Dermis microvascular lymphatic vessel endothelial cell (primary cell): ENCODE data around the gene SIPA1. TPM values are rescaled to one million over a fixed set of nuclear protein-coding genes. Genes with fewer than 3 reads are reported as not detected.
"Not testable (repeated sequence)": the region's sequence is repeated elsewhere in the genome, so short reads cannot be mapped to it uniquely, and the experiment has no call there.

ENCODE experiments used
- DNase-seq, 2 donors: peaks; one replicate each; pipeline versions ENCODE4 v3.0.0 to v3.0.0-alpha.2; 2010; ENCODE audit warnings: low read depth in 2 of 2
- total RNA-seq: library from RNA; depleted of rRNA; stranded (reverse); fragments of >200 nt; gene quantifications from 2 replicates; pipeline ENCODE4 v1.2.1, GENCODE V29; 2014

Gene SIPA1
- total RNA-seq, 1 donor from 2014 or later: 54.0 TPM

DNA sequence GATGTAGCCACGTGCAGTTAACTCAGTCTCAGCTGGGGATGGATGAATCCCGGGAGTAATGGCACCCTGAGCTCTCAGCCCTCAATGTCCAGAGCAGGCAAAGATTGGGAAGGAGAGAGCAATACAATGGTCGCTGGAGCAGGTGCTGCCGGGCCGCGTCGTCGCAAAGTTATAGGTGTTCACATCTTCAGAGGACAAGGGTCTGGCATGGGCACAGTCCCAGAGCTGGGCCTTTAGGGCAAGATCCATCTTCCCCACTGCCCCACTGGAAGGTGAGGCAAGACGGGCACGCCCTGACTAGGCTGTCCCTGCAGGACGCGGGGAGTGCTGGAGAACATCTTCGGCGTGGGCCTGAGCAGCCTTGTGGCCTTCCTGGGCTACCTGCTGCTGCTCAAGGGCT is 14.7 kb upstream of the SIPA1 start:
- no peak for DNase-seq

DNA sequence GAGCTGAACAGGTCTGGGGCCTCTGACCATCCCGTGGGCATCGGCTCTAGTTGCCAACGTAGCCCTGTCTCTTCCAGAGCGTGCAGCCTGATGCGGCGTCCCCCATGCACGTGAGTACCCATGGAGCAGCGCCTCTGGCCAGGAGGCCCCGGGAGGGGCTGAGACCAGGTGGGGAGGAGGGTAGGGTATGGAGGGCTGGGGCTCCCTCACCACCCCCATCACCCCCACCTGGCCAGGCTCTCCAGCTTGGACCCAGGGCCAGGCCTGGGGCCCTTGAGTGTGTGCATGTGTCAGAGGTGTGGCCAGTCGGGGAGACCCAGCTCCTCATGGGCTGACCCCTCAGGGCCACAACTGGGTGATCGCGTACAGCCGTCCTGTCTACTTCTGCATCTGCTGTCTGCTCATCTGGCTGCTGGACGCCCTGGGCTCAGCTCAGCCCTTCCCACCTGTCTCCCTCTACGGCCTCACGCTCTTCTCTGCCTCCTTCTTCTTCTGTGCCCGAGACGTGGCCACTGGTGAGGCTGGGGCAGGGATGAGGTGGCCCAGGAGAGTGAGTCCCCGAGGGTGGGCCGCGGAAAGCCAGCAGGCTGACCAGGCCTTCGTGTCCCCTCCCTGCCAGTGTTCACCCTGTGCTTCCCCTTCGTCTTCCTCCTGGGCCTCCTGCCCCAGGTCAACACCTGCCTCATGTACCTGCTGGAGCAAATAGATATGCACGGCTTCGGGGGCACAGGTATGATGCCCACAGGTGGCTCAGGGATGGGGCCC is 13.9 kb upstream of the SIPA1 start:
- no peak for DNase-seq

- no peak for DNase-seq
Observed at GRCh38 chr11:65624931-65625627, 12.8 kb upstream of the SIPA1 start.

DNA sequence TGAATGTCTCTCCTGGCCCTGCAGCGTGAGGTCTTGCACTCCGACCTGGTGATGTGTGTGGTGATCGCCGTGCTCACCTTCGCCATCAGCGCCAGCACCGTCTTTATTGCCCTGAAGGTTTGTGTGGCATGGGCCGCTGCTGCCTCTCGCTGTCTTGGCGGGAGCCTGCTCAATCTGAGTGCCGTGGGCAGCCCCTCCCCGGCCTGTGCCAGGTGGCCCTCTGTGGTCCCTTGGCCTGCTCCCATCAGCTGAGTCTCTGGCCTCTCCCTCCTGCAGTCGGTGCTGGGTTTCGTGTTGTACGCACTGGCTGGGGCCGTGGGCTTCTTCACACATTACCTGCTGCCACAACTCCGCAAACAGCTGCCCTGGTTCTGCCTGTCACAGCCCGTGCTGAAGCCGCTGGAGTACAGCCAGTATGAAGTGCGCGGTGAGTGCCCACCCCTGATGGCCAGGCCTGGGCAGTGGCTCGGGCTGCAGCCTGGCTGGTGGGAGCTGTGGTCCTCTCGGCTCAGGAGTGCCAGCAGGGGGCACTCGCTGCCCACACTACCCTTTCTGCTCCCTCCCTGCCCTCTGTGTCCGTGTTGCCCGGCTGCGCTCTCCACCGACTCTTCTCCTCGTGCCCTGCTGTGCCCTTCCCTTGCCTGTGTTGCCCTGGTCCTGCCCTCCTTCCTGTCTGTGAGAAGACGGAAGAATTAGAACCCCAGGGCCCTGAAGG is 12.1 kb upstream of the SIPA1 start:
- DNase-seq: peak; percentile 50 to 77

DNA sequence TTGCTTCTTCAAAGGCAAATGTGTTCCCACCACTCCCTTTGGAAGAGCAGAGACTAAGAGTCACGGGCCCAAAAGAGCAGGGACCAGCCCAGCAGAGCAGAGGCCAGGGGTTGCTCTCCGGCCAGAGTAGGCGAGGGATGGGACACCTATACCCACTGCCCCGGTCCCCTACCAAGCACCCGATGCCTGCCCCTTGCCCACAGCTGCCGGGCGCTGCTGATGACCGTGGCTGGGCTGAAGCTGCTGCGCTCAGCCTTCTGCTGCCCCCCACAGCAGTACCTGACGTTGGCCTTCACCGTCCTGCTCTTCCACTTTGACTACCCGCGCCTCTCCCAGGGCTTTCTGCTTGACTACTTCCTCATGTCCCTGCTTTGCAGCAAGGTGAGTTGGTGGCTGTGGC is 10.7 kb upstream of the SIPA1 start:
- DNase-seq: no peak

DNA sequence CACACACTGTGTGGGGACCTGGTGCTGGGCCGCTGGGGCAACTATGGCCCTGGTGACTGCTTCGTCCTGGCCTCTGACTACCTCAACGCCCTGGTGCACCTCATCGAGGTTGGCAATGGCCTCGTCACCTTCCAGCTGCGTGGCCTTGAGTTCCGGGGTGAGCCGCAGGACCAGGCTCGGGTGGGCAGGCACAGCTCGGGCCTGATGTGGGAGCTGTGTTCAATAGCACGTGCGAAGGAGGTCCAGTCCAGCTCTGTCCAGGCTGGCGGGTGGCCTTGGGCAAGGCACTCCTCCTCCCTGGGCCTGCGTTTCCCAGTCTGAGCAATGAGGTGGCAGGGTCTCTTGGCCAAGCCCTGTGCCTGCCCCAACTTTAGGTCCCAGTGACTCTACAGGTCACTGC is 8.3 kb upstream of the SIPA1 start:
- no peak for DNase-seq

- no peak for DNase-seq
Observed at GRCh38 chr11:65630215-65630614, 7.7 kb upstream of the SIPA1 start.

DNA sequence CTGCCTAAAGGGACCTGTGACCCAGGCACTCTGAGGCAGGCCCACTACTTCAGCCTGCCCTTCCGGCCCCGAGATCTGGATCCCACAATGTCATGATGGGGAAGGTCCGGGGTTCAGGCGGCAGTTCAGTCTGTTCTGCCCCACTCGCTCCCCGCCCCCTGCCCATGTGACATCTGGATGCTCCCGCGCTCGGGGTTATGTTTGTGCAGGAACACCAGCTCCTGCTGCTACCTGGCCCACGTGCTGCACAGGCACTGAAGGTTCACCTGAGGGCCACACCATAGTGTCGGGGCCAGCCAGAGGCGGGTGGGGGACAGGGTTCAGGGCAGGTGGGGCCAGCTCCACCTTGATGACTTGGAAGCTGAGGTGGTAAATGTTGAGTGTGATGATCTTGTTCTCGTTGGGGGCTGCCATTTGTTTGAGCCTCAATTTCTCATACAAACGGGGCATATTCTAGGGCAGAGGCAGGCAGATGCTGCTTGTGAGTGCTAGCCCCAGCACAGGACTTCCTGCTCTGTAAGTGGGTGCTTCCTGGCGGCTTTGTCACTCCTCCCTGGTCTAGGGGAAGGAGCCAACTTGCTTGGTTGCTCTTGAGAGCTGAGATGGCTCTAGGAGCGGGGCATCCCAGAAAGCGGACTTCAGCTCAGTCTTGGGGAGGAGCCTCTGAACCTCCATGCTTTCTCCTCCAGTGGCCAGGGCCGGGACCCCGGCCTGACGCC is 4.4 kb upstream of the SIPA1 start:
- no peak for DNase-seq

DNA sequence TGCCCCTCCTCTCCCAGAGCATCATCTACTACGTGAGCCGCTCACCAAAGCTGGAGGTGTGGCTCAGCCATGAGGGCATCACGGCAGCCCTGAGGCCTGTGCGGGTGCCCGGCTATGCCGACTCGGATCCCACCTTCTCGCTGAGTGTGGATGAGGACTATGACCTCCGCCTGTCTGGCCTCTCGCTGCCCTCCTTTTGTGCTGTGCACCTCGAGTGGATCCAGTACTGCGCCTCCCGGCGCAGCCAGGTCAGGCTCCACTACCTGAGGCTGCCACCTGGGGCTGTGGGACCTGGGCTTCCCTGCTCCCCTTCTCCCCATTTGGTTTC is 3.8 kb upstream of the SIPA1 start:
- no peak for DNase-seq

DNA sequence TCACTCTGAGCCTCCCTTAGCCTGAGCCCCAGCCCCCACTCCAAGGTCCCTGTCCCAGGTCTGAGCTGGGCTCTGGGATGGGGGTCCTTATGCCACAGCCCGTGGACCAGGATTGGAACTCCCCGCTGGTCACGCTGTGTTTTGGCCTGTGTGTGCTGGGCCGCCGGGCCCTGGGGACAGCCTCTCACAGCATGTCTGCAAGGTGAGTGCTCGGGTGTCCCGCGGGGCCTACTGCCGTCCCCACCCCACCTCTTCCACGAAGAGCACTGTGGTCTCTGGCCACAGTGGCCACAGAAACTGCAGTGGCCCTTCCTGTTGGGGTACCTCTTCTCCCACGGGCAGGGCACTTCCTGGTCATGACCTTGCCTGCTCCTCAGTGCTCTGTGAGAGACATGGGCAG is 3.5 kb upstream of the SIPA1 start:
- DNase-seq: no peak

DNA sequence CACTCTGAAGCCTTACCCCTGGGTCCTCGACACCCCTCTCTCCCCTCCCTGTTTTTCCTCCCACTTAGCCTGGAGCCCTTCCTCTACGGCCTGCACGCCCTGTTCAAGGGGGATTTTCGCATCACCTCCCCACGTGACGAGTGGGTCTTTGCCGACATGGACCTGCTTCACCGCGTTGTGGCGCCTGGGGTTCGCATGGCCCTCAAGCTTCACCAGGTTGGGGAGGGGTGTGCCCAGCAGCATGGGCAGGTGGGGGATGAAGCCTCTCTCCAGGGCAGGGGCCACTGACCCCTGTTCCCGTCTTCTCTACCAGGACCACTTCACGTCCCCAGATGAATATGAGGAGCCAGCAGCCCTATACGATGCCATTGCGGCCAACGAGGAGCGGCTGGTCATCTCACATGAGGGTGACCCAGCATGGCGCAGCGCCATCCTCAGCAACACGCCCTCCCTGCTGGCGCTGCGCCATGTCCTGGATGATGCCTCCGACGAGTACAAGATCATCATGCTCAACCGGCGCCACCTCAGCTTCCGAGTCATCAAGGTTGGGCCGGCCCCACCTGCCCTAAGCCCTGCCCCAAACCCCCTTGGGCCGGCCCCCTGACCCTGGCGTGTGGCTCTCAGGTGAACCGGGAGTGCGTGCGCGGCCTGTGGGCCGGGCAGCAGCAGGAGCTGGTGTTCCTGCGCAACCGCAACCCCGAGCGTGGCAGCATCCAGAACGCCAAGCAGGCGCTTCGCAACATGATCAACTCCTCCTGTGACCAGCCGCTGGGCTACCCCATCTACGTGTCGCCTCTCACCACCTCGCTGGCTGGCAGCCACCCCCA is 2.8 kb upstream of the SIPA1 start:
- DNase-seq: no peak

DNA sequence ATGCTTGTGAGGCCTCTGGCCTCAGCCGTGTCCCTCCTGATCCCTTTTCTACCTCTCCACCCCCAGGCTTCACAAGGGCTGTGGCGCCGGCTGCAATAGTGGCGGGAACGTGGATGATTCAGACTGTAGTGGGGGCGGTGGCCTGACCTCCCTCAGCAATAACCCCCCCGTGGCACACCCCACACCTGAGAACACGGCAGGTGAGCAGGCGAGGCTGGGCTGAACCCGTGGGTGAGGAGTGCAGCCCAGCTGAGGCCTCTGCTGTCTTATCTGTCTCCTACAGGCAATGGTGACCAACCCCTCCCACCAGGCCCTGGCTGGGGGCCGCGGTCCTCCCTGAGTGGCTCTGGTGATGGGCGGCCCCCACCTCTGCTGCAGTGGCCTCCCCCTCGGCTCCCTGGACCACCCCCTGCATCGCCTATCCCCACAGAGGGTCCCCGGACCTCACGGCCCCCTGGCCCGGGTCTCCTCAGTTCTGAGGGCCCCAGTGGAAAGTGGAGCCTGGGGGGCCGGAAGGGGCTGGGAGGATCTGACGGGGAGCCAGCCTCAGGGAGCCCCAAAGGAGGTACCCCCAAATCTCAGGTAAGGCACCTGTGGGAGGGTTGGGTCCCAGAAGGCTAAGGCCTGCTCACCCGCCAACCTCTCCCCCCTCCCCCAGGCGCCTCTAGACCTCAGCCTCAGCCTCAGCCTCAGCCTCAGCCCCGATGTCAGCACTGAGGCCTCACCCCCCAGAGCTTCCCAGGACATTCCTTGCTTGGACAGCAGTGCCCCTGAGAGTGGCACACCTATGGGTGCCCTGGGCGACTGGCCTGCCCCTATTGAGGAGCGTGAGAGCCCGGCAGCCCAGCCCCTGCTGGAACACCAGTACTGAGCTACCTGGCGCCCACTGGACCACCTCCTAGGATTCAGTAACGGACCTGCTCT is 1.5 kb upstream of the SIPA1 start:
- DNase-seq: no peak

- no peak for DNase-seq
Observed at GRCh38 chr11:65637032-65637557, 806 bp upstream of the SIPA1 start.

DNA sequence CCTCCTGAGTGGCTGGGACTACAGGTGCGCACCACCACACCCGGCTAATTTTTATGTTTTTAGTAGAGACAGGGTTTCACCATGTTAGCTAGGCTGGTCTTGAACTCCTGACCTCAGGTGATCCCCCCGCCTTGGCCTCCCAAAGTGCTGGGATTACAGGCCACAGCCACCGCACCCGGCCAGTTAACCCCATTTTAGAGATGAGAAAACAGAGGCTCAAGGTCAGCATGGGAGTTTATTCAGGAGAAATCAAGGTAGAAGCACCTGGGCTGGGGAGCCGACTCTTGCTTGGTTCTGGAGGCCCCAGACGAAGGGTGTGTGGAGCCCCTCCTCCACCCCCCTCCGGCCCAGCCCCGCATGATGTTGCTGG is 1.3 kb downstream of the SIPA1 start:
- DNase-seq: not testable (repeated sequence)

DNA sequence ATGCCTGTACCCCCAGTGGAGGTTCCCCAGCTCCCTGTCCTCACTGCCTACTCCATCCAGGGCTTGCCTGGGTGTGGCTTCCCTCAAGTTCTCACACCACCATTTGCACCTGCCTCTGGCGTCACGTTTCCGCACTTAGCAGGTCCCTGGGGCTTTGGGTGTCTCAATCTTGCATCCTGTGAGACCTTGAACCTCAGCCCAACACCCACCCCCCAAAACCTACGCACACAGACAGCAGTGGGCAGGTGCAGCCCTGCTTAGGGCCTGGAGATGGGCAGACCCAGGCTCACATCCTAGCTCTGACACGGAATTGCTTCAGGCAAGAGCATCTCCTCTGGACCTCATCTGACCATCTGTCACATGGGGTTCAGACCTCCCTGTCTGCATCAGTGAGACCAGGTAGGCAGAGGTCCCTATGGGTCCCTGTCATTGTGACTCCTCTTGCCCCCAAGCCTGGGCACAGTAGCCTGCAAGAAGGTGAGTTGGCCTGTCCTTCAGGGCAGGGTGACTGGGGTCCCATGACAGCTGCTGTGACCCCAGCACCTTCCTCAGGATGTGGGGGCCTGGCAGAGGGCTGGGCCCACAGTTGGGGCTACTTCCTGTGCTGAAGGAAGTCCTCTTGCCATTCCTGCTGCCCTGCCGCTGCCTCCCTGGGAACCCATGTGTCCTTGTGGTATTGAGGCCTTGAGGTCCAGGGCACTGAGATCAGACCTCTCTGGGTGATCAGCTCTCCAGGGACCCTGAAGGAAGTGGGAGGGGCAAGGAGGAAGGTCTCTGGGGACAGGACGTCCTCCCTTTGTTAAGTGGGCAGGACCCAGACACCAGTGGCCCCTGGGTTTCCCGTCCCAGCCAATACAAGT is 2.0 kb downstream of the SIPA1 start:
- peak in 1 of 2 donors; percentile 39 for DNase-seq

DNA sequence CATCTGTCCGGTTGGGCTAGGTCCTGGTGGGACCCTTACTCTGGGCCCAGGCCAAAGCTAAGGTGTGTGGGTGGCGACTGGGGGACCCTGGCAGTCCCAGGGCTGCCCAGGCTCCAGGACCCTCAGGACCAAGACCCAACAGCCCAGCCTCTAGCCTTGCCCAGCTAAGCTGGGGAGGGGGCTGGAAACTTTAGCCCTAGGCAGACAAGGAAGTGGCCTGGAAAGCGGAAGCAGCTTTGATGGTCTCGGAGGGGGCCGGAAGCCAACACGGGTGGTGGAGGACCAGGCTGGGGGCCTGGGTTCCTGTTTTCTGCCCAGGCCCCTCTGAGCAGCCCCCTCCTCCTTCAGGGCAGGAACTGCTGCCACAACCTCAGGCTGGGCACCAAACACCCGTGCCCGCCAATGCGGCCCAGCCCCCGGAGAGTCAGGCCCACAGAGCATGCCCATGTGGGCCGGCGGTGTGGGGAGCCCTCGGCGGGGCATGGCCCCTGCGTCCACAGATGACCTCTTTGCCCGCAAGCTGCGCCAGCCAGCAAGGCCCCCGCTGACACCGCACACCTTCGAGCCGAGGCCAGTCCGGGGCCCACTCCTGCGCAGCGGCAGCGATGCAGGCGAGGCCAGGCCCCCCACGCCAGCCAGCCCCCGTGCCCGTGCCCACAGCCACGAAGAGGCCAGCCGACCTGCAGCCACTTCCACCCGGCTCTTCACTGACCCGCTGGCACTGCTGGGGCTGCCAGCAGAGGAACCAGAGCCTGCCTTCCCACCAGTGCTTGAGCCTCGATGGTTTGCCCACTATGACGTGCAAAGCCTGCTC is 2.8 kb downstream of the SIPA1 start:
- peak in 1 of 2 donors; percentile 31 for DNase-seq

DNA sequence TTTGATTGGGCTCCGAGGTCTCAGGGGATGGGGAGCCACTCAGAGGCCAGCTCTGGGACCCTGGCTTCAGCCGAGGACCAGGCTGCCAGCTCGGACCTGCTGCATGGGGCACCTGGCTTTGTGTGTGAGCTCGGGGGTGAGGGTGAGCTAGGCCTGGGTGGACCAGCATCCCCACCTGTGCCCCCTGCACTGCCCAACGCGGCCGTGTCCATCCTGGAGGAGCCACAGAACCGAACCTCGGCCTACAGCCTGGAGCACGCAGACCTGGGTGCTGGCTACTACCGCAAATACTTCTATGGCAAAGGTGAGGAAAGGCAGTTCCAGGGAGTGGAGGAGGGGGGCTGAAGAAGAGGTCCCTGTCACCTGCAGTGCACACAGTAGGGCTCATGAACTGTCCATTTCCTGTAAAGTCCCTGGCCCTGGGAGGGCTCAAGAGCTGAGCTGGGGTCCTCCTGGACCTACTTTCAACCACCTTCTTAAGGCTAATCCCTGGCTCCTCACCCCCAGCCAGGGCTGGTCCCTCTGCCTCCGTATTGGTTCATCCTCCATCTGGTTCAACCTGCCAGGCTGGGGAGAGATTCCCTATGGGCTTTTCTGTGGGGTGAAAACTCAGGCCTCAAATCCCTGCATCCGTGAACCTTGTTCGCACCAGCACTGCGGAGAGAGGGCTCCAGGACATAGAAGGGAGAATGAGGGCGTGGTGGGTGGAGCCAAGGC is 3.6 kb downstream of the SIPA1 start:
- no peak for DNase-seq
